K562 (cell line): ENCODE measurements around the gene TTC24. TPM values are rescaled to one million over a fixed set of nuclear protein-coding genes. Genes with fewer than 3 reads are reported as not detected.
A peak's percentile ranks its signal among the peaks of the same experiment; 100 is the strongest.

Experiments
- CC2D1A ChIP-seq: fragments of 450-650 bp; IDR thresholded peaks from 2 replicates; pipeline ENCODE4 v1.6.1; 2017; ENCODE audit warnings: mild to moderate bottlenecking
- CREB1 ChIP-seq, 2 experiments: sonication (generic) in 1 of 2; formaldehyde crosslinking in 1 of 2; IDR thresholded peaks; 2 replicates each; pipeline versions ENCODE4 v1.6.1 to v1.8.0; 2012 to 2022; ENCODE audit warnings: inconsistent platforms in 1 of 2, mild to moderate bottlenecking in 1 of 2, missing genetic modification reagents in 1 of 2, moderate library complexity in 1 of 2
- CSDE1 ChIP-seq, 2 experiments: fragments of 450-650 bp; IDR thresholded peaks; 2 replicates each; pipeline ENCODE4 v1.6.1; 2016; ENCODE audit warnings: mild to moderate bottlenecking in 1 of 2
- ESRRB ChIP-seq: fragments of 250-450 bp; sonication (Bioruptor Pico); IDR thresholded peaks from 2 replicates; pipeline ENCODE4 v1.5.0; 2020; ENCODE audit warnings: mild to moderate bottlenecking, moderate library complexity, borderline replicate concordance
- FOS ChIP-seq: IDR thresholded peaks from 3 replicates; pipeline ENCODE4 v1.6.1; 2011; ENCODE audit not compliant: insufficient read length; ENCODE audit errors: extremely low read depth
- FOXK2 ChIP-seq, 2 experiments: fragments of 450-650 bp; IDR thresholded peaks in 1 of 2; conservative IDR thresholded peaks in 1 of 2; 2 replicates each; pipeline ENCODE4 v1.6.1; 2016; ENCODE audit warnings: low read depth in 2 of 2, mild to moderate bottlenecking in 1 of 2
- GTF2A2 ChIP-seq: IDR thresholded peaks from 2 replicates; pipeline ENCODE4 v1.6.1; 2016; ENCODE audit warnings: mild to moderate bottlenecking, missing genetic modification characterization, missing compliant biosample characterization
- IFI16 ChIP-seq: fragments of 250-450 bp; sonication (Bioruptor Pico); IDR thresholded peaks from 2 replicates; pipeline ENCODE4 v2.1.2; 2022; ENCODE audit warnings: mild to moderate bottlenecking, inconsistent platforms
- MTA3 ChIP-seq: fragments of 450-650 bp; formaldehyde crosslinking; IDR thresholded peaks from 2 replicates; pipeline ENCODE4 v1.6.1; 2017; ENCODE audit warnings: mild to moderate bottlenecking, borderline replicate concordance
- NR2C1 ChIP-seq, 2 experiments: fragments of 450-650 bp; IDR thresholded peaks; 2 replicates each; pipeline ENCODE4 v1.6.1; 2017; ENCODE audit warnings: mild to moderate bottlenecking in 2 of 2, antibody characterized with exemption in 1 of 2, inconsistent platforms in 1 of 2, missing compliant biosample characterization in 1 of 2, missing genetic modification characterization in 1 of 2
- NR3C1 ChIP-seq: sonication (generic); formaldehyde crosslinking; IDR thresholded peaks from 2 replicates; pipeline ENCODE4 v1.8.1; 2022; ENCODE audit warnings: missing genetic modification reagents
- RFX7 ChIP-seq: fragments of 250-450 bp; sonication (Bioruptor Pico); IDR thresholded peaks from 2 replicates; pipeline ENCODE4 v1.5.1; 2021; ENCODE audit warnings: mild to moderate bottlenecking
- SAP30 ChIP-seq: fragments of 200-600 bp; sonication (generic); IDR thresholded peaks from 2 replicates; pipeline ENCODE4 v1.6.1; 2012; ENCODE audit warnings: borderline replicate concordance, low read depth, mild to moderate bottlenecking, moderate library complexity, low read length, control low read depth, inconsistent platforms; ENCODE audit not compliant: insufficient read depth, poor library complexity, severe bottlenecking
- TAF9B ChIP-seq: fragments of 450-650 bp; IDR thresholded peaks from 2 replicates; pipeline ENCODE4 v1.6.1; 2018; ENCODE audit warnings: mild to moderate bottlenecking; ENCODE audit not compliant: partially characterized antibody
- TCF7L2 ChIP-seq: fragments of 150-350 bp; IDR thresholded peaks from 2 replicates; pipeline ENCODE4 v1.6.1; 2016; ENCODE audit warnings: low read depth, mild to moderate bottlenecking, low read length, moderate library complexity
- TEAD1 ChIP-seq, 2 experiments: fragments of 450-650 bp in 1 of 2; sonication (generic) in 1 of 2; formaldehyde crosslinking; IDR thresholded peaks; 2 replicates each; pipeline versions ENCODE4 v1.4.0 to v1.8.0; 2020 to 2022; ENCODE audit warnings: mild to moderate bottlenecking in 2 of 2, missing genetic modification reagents in 1 of 2
- ZNF311 ChIP-seq: fragments of 250-450 bp; sonication (Bioruptor Pico); IDR thresholded peaks from 2 replicates; pipeline ENCODE4 v1.4.0; 2020; ENCODE audit warnings: mild to moderate bottlenecking, moderate library complexity
- polyA plus RNA-seq, 8 experiments: library from polyadenylated mRNA; depleted of rRNA in 4 of 8; stranded (reverse) in 5 of 8; unstranded in 3 of 8; fragments of >200 nt; fragmentation: Nextera tagmentation in 2 of 8; fragmentation: Illumina TruSeq in 1 of 8; extraction: Ambion mirVana in 2 of 8; extraction: Trizol in 1 of 8; gene quantifications; 2 replicates each; pipeline versions ENCODE4 v1.2.1 to v1.2.3, GENCODE V29; 2011 to 2014; ENCODE audit warnings: inconsistent platforms in 1 of 8, missing spikeins in 1 of 8
- total RNA-seq, 7 experiments: library from RNA; depleted of rRNA in 6 of 7; stranded (reverse); fragments of >200 nt in 6 of 7; fragmentation: Illumina TruSeq in 2 of 7; extraction: Trizol in 2 of 7; gene quantifications; 2 replicates each; pipeline versions ENCODE4 v1.2.1 to v1.2.3, GENCODE V29; 2011 to 2021; ENCODE audit warnings: low replicate concordance in 1 of 7
- TF ChIP-seq, protein P1 (sequence below), 2 experiments: fragments of 450-650 bp; IDR thresholded peaks; 2 replicates each; pipeline ENCODE4 v1.6.1; 2018; ENCODE audit warnings: mild to moderate bottlenecking in 2 of 2, low read depth in 1 of 2; ENCODE audit not compliant: partially characterized antibody in 2 of 2
- TF ChIP-seq, protein P2 (sequence below), 2 experiments: IDR thresholded peaks; 2 replicates each; pipeline ENCODE4 v1.6.1; 2011; ENCODE audit warnings: borderline replicate concordance in 1 of 2, control low read depth in 1 of 2, low read depth in 1 of 2, low read length in 1 of 2, mild to moderate bottlenecking in 1 of 2, mixed read lengths in 1 of 2, moderate library complexity in 1 of 2; ENCODE audit not compliant: insufficient read depth in 1 of 2, insufficient read length in 1 of 2, poor library complexity in 1 of 2, severe bottlenecking in 1 of 2; ENCODE audit errors: extremely low read depth in 1 of 2
- TF ChIP-seq, protein P3 (sequence below): fragments of 450-650 bp; IDR thresholded peaks from 2 replicates; pipeline ENCODE4 v1.6.1; 2016; ENCODE audit warnings: low read depth, mild to moderate bottlenecking, moderate library complexity

The TTC24 gene
- total and polyA plus RNA-seq, 9 of the 15 experiments (the other 6 are each of a cell fraction or from before 2014, with no cell fraction given), result not detected

DNA sequence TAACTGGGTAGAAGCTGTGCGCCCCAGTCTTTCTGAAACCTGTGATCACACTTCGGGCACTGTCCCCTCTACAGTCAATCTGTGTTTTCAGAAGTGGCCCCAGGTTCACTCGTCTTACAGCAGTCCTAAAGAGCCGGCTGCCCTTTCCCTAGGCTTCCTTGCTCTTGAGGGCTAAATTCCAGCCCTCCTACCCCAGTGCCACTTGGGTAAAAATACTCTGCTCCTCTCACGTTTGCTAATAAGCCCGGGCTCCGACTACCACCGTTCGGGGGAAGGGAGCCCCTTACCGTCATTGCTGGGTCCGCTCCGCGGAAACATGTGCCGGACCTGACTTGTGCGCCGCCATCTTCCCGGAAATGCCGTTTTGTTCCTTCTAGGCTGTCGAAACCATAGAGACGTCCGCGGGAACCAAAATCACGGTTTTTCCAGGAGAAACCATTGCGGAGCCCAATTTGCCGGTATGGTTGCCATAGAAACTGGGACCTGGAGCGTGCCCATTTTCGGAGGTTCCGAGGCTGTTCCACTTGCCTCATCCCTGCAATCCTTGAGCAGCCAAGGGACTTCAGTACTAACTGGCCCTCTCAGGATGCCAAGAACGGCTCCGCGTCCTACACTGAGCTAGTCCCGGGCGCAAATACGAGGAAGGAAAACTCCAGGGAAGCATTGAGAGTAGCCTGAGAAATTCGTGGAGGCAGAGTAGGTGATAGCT, 21.8 kb downstream of the TTC24 start, which contains the start of gene GPATCH4 (continued):
- TF ChIP-seq ESRRB (no peak), TEAD1 (CRISPR knock-in tag; IDR thresholded peaks at IDR 0.05) (peak; percentile 71 to 77; a peak in 3 of 4 replicates), TCF7L2 (no peak), GTF2A2 (tag) (no peak), ZNF311 (no peak), RFX7 (CRISPR knock-in tag) (no peak), CREB1 (IDR thresholded peaks at IDR 0.05) (0 out of 2 replicates have a peak, but pooled peaks have one; percentile 45), CREB1 (CRISPR knock-in tag; IDR thresholded peaks at IDR 0.05) (no peak), TAF9B (peak; percentile 88), MTA3 (peak; percentile 69; the same call in 1 of the 2 replicates), NR3C1 (CRISPR knock-in tag) (no peak), FOS (no peak), SAP30 (peak; percentile 100), FOXK2 (conservative IDR thresholded peaks at IDR 0.05 in 1 of 2, IDR thresholded peaks at IDR 0.05 in 1 of 2; ENCODE audit: low read depth in 2 of 2) (peak; percentile 63 to 71; a peak in 3 of 4 replicates), CC2D1A (no peak), IFI16 (CRISPR knock-in tag) (no peak), NR2C1 (IDR thresholded peaks at IDR 0.05) (peak; percentile 44; the same call in 1 of the 2 replicates), NR2C1 (tag; IDR thresholded peaks at IDR 0.05) (no peak; the same call in 1 of the 2 replicates), CSDE1 (IDR thresholded peaks at IDR 0.05) (no peak; a peak in 1 of 4 replicates)
- TF ChIP-seq, protein P1, sequence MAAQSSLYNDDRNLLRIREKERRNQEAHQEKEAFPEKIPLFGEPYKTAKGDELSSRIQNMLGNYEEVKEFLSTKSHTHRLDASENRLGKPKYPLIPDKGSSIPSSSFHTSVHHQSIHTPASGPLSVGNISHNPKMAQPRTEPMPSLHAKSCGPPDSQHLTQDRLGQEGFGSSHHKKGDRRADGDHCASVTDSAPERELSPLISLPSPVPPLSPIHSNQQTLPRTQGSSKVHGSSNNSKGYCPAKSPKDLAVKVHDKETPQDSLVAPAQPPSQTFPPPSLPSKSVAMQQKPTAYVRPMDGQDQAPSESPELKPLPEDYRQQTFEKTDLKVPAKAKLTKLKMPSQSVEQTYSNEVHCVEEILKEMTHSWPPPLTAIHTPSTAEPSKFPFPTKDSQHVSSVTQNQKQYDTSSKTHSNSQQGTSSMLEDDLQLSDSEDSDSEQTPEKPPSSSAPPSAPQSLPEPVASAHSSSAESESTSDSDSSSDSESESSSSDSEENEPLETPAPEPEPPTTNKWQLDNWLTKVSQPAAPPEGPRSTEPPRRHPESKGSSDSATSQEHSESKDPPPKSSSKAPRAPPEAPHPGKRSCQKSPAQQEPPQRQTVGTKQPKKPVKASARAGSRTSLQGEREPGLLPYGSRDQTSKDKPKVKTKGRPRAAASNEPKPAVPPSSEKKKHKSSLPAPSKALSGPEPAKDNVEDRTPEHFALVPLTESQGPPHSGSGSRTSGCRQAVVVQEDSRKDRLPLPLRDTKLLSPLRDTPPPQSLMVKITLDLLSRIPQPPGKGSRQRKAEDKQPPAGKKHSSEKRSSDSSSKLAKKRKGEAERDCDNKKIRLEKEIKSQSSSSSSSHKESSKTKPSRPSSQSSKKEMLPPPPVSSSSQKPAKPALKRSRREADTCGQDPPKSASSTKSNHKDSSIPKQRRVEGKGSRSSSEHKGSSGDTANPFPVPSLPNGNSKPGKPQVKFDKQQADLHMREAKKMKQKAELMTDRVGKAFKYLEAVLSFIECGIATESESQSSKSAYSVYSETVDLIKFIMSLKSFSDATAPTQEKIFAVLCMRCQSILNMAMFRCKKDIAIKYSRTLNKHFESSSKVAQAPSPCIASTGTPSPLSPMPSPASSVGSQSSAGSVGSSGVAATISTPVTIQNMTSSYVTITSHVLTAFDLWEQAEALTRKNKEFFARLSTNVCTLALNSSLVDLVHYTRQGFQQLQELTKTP (IDR thresholded peaks at IDR 0.05; ENCODE audit: low read depth in 1 of 2, partially characterized antibody in 2 of 2), result peak in 1 of 2 experiments; percentile 62
- TF ChIP-seq, protein P2, sequence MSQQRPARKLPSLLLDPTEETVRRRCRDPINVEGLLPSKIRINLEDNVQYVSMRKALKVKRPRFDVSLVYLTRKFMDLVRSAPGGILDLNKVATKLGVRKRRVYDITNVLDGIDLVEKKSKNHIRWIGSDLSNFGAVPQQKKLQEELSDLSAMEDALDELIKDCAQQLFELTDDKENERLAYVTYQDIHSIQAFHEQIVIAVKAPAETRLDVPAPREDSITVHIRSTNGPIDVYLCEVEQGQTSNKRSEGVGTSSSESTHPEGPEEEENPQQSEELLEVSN (IDR thresholded peaks at IDR 0.05; ENCODE audit: borderline replicate concordance in 1 of 2, extremely low read depth in 1 of 2, insufficient read depth in 1 of 2, insufficient read length in 1 of 2, low read depth in 1 of 2, low read length in 1 of 2, poor library complexity in 1 of 2, severe bottlenecking in 1 of 2), result peak in 1 of 2 experiments; percentile 48
- TF ChIP-seq, protein P3, sequence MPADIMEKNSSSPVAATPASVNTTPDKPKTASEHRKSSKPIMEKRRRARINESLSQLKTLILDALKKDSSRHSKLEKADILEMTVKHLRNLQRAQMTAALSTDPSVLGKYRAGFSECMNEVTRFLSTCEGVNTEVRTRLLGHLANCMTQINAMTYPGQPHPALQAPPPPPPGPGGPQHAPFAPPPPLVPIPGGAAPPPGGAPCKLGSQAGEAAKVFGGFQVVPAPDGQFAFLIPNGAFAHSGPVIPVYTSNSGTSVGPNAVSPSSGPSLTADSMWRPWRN, result no peak
